SHP77 treated with DMSO at 0.1 percent for 48 hours (cell line): ENCODE data around the gene TSPAN9.

Experiments
- DNase-seq: peaks from one replicate; lab custom pipeline; 2025; lab: John Stamatoyannopoulos, UW

TSPAN9 gene

DNA sequence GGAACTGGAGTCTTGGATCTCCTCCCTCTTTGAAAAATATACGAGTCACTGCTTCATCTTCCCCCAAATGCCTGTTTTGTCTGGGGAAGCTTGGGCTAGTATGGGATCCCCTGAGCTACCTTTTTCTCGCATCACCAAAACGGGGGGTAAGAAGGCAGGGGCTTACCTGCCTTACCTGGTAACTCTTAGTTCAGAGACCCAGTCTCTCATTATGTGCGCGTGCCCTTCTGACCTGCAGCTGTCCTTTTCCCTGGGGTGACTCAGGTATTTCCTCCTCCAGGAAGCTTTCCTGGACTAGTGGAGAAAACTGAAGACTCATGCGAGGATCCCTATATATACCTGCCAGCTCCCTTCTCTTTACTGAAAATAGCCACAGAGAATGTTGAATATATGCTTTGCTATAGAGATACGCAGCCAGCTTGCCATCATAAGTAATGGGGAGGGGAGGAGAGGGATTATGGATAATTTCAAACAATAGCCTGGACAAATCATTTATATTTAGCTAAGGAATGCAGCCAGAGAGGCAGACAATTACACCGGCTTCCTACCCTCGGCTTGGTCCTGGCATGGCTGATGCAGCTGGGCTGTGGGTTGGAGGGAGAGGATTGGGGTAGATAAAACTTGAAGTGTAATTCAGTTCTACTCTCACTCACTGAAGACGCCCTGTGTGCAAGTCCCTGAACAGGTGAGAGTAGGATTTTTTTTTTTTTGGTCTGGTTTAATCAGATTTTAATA is 1.1 kb downstream of the TSPAN9 start:
- DNase-seq, result no peak

DNA sequence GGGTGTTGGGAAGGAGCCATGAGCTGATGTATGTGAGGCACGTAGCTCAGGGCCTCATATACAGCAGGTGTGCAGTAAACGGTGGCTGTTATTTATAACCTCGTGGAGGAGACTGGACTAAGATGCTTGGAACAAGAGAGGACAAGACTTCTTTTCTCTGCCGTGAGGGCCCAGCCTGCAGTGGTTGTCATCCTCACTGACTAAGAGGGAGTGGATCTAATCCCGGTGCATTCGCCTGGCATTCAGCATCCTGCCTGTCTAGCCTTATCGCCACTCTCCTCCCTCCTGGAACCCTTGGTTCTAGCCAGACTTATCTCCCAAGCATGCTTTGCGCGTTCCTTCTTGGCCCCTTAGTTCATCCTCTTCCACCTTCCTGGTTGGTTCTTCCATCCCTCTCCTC is 3.9 kb downstream of the TSPAN9 start:
- no peak for DNase-seq

DNA sequence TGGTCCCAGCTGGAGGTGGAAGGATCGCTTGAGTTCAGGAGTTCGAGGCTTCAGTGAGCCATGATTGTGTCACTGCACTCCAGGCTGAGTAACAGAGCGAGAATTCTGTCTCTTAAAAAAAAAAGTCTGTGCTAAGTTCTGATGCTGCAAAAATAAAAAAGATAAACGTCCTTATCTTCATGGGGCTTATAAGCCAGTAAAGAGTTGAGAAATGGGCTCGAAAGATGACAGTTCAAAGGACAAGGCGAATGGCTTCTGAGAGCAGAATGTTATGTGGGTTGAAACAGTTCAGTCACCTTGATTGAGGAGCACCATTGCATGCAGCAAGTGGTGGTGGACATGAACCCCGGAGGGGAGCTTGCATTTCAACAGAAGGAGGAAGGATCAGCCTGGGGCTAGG is 4.7 kb downstream of the TSPAN9 start:
- no peak for DNase-seq

DNA sequence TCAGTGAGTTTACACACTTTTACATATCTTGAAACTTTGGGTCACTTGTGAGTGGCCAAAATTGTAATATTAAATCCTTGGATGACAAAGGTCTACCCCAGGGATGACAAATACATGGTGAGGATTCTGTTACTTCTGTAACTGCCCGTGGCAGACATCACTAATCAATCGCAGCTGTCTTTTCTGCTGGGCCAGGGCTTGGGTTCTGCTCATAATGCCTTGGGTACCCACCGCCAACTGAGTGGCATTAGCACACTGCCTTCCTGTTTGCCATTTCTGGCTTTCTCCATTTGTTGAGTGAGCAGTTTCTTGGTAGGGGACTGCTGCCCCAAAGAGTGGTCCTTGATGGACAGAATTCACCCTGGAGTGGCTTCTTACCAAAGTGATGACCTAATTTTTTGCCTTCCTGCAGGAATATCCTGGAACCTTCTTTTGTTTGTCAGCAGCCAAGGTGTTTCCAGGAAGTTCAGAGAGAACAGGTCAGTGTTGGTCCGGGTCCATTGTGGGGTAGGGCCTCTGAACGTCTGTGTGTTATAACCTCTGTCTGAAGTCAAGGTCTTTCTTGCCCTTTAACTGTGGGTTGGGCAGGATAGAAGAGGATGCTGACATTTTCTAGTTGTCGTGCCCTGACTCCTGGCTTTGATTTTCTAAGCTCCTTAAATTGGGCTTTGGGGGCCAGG is 6.2 kb downstream of the TSPAN9 start:
- no peak for DNase-seq

DNA sequence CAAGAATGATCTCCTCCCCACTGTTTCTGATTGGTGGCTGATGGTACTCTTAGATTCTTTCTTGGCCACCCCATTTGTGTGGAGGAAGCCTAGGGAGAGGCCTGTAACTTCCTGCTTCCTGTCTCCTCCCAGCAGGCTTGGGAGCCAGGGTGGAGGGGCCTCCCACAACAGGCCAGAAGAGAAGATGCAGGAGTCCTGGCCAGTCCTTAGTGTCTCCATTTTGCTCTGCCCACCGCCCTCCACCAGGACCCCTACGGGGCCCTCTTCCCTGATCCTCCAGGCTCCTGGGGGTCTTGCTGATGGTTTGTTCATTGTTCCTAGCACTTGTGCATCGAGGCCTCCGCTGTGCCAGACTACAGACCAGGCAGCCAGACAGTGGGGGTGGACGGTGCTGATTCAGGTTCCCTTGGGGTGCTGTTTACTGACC is 6.8 kb downstream of the TSPAN9 start:
- DNase-seq, result no peak

DNA sequence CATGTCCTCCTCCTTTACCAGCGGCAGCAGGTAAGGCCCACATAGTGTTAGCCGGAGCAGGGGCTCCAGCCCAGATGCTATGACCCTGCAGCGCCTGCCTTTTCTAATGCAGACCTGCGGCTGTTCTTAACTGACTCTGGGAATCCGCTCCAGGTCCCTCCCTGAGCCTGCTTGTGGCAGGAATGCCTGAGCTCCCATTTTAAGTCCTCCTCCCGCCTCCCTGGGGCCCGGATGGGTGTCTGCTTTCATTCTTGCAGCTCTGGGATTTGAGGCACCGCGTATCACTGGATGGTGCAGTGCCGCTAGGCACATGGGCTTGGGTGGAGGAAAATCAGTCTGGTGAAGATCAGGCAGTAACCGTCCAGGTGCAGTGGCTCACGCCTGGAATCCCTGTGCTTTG is 7.6 kb downstream of the TSPAN9 start:
- no peak for DNase-seq

DNA sequence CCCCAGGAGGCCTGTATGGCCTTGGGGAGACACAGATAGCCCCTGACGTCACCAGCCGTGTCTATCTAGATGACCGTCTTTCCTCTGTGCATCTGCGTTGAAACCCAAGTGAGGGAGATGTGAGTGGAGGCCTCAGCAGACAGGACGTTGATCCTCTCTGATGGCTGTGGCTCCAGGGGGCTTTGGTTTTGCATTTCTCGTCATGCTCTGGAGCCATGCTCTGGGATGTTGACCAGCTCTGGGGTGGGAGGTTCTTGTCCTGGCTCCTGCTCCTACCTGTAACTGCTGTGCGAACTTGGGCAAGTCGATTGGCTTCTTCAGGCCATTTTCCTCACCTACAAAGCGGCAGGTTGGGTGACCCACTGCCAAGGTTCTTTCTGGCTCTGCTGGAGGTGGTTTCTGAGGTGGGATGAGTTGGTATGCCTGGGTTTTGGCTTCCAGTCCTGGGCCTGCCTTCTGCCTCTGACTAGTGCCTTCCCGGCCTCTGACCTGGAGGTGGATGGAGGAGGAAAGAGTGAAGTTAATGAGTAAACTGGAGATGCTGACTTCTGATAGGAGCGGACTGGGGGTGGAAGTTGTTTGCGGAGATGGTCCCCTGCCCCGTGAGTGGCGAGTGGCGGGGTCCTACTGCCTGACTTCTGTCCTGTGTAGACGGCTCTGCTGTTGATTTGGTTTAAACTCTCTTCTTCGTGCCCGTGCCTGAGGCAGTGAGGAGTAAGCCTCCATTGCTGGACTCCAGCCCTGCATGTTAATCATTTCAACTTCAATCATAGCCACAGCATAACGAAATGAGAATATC is 8.4 kb downstream of the TSPAN9 start:
- DNase-seq, result no peak

DNA sequence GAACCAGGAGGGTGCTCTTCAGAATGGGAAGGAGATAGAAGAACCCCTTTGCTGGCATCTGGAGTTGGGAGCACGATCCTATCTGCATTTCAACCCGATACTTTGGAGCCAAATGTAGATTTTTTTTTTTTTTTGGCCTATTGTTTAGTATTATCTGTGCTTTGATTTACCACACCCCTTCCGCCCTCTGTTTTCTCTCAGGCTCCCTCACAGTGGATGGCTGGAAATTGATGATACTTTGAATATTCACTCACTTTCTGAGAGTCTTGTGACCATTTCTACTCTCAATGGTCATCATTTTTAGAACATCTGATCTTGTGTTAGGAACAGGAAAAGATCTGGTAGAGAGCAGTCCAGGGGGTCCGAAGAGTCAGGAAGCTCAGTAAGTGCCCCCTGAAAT is 9.0 kb downstream of the TSPAN9 start:
- DNase-seq, result no peak

DNA sequence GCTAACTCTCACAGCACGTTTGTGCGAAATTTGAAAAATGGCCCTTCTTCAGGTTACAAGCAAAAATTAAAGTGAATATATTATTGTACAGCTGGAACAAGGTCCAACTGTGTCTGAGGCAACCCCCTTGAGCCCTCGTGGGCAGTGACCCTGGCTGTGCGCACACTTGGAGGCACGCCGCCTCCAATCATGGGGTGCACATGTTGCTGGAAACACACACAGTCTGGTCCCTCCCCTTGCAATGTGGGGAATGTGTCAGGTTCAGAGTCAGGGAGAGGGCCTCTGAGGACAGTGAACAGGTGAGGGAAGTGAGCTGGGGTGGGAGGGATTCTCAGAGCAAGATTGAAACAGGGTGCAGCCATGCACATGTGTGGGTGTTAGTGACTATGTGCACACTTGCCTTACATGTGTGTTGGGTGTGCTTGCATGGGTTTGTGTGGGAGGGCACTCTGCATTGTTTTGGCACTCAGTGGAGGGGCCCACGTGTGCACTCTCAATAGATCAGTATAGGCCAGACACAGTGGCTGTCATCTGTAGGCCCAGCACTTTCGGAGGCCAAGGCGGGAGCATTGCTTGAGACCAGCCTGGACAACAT is 9.6 kb downstream of the TSPAN9 start:
- no peak for DNase-seq

DNA sequence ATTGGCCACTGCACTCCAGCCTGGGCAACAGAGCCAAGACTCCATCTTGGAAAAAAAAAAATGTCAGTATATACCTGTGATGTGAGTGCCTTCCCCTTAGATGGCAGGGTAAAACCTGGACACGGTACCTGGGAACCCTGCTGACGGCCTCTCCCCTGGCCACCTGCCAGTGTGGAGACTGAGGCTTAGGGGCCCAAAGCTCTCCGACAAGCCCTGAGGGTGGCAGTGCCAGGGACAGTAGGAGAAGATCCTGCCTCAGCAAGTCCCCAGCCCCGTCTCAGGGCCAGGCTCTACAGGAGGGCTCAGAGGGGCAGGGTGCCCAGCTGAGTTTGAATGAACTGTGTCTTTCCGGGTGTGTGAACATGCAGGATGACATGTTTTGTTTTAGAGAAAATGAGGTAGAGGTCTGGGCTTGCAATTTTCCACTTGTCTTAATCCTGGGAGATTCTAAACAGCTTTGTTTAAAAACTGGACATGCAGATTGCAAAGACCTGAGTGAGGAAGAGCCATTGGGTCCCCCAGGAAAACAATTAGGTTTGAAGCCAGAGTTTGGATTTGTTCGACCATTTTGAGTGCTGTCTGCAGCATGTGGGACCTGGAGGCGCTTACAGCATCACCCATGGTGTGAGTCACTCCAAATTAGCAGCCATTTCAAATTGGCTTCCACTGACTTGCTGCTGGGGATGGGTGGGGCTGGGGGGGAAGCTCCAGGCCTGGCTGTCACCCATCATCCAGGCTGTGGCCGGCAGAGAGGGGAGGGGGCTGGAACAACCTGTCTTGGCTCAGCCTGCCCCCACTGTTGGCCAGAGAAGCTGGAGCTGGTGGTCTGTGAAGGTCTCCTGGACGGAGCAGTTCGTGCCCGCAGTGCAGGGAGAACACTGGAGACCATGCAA is 10.8 kb downstream of the TSPAN9 start:
- DNase-seq, result no peak

DNA sequence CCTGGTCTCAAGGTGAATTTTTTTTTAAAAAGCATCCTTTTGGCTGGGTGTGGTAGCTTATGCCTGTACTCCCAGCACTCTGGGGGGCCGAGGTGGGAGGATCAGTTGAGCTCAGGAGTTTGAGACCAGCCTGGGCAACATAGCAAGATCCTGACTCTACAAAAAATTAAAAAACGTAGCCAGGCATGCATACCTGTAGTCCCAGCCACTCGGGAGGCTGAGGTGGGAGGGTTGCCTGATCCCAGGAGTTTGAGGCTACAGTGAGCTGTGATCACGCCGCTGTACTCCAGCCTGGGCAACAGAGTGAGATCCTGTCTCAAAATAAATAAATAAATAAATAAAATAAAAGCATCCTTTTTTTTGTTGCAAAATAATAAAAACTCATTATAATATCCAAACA is 12.4 kb downstream of the TSPAN9 start:
- no peak for DNase-seq

DNA sequence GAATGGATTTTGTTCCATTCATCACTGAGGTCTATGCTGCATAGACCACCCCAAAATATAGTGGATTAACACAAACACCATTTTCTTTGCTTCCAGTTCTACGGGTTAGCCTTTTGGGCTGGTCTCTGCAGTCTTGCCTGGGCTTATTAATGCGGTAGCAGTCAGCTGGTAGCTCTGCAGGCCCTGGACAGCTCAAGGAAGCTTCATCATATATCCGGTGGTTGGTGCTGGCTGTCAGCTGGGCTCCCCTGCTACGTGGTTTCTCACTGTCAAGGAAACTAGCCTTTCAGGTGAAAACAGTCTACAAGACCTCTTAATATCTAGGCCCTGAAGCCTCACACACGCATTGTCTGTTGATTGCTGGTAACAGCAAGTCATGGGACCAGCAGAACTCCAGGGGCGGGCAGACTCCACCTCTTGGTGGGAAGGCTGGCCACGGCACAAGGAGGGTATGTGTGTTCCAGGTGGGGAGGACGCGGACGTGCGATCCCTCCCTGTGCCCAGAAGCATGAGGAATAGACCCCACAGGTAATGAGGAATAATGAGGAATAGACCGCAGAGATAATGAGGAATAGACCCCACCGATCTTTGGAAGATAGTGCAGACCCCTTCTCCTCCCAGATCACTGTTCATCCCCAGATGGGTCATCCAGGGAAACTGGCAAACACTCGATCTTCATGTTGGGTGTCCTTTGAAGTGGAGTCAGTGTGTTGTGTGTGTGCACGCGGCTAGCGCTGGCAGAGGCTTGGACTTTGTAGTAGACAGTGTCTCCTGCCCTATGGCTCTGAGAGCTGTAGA is 13.3 kb downstream of the TSPAN9 start:
- no peak for DNase-seq

DNA sequence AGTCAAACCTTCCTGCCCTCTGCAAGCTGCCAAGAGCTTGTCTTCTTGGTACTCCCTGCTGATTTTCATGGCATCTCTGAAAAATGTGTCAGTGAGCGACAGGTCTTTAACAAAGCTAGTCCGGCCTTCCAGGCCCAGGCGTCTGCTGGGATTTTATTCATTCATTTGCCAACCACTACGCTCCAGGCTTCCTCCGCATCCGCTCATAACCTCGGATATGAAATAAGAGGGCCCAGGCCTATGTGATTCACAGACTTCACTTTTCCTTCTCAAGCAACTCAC is 13.8 kb downstream of the TSPAN9 start:
- no peak for DNase-seq

DNA sequence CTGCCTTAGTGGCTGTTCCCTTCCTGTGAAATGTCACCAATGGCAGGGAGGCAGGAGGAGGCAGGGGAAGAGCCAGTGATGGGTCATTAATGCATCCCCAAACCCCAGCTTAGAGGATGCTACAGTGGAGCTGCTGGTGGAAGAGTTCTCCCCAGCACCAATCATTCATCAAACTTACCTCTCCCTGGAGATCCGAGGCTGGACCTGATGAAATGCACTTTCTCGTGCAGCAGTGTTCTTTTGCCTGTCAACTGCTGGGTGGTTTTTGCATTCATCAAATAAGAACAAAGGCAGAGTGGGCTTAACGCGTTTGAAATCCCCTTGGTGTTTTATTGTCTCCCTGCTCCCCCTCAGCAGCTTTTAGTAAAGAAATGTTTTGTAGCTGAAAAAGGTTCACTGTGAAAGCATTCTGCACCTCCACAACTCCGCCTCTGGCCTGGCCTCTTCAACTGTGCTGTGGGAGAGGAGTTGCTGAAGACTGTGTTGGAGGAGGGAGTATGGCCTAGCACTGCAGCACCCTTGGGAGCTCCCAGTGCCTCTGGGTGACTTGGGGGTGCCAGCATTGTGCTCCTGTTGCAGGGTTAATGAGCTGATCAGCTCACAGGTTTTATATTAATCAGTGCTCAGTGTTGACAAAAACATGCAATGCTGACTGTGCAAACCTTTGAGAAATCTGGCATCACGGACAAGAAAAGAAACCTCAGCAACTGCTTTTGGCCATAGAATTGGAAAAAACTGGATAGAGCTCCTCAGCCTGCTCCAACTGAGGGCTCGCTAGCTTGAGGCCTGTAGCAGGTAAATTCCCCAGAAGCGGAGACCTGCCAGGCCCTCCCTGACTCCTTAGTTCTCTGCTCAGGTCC is 14.4 kb downstream of the TSPAN9 start:
- no peak for DNase-seq

DNA sequence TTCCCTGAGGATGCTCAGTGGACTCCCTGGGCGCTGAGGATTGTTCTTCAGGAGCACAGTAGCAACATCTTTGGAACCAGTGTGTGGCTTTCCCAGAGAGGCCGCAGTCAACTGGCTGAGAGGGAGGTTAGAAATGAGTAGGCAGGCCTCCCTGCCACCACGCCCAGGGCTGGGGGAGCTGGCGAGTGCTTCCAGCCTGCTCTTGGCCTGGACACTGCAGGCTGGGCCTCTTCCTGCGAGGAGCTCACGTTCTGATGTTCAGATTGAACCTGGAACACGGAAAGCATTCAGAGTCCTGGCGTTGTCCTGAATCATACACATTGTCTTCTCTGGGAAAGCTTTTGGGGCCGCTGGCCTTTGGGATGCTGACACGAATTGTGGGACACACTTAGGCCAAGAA is 15.6 kb downstream of the TSPAN9 start:
- DNase-seq, result no peak

DNA sequence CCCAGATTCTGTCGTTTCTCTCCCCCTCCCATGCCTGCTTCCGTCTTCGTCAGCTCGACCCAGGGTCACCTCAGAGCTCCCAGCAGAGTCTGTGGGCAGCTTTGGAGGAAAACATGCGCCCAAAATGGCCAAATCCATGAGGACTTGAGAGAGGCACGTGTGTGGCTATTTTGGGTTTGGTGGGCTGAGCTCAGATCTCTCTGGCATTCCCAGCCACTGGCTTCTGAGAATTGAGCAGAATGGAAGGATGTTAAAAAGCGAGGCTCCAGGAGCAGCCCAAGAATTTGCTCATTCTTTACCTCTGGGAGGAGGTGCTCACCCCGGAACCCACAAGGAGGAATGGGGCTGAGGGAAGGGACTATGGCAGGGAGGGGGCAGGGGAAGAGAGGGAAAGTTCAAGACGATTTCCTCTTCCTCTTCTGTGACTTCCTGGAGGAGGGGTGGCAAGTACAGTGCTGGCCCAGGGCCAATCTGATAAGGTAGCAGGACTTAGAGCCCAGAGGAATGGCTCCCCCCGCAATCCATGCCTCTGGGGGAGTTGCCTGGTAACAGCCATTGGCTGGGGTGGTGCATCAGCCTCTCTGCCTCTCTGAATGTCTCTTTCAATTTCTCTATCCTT is 20.1 kb downstream of the TSPAN9 start:
- DNase-seq, result no peak

DNA sequence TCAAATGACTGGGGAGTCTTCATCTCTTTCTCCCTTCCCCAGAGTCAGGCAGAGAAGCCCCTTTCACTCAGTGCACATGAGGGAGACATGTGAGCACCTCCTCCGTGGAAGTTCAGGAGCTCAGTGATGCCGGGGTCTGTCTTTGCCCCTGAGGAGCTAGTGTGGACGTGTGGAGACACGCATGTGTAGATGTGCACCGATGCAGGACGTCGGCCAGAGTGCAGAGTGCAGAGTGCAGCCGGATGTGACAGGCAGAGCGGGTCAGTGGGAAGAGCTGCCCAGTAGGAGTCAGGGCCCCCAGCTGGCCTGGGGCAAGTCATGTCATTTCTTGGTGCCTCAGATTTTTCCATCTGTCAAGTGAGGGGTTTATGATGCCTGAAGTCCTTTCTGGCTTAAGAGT is 20.7 kb downstream of the TSPAN9 start:
- DNase-seq, result no peak

DNA sequence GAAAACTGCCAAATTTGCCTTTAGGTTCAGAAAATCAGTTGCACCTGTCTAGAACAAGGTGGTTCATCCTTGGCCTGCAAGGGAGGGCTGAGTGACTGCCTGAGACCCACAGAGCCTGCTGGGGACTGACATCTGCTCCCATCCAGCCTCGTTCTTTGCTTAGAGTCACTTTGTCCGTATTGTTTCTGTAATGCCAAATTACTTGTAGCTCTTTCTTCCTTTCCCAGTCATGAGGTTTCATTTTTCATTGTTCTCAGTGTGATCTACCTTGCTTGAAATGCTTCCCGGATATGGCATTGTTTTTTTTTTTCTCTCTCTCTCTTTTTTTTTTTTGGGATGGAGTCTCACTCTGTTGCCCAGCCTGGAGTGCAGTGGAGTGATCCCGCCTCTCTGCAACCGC is 21.3 kb downstream of the TSPAN9 start:
- DNase-seq, result no peak

DNA sequence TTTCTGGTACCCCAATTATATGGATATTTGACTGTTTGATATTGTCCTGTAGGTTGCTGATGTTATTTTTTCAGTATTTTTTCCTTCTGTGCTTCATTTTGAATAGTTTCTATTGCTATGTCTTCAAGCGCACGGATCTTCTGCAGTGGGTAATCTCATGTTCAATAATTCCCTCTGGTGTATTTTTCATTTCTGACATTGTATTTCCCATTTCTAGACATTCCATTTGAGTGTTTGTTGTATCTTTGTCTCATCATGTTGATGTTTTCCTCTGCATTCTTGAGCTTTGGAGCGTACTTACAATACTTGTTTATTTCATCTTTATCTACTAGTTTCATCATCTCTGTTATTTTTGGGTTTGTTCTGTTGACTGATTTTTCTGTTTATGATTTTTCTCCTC is 22.0 kb downstream of the TSPAN9 start:
- no peak for DNase-seq
